Measurements from ENCODE around the gene TNFRSF11A.

Gene TNFRSF11A

GRCh38 chr18:62384610-62385097, 59.5 kb downstream of the TNFRSF11A start:
- DNase-seq = no peak

- DNase-seq = no peak
Observed at GRCh38 chr18:62386091-62386490, 61.0 kb downstream of the TNFRSF11A start.

DNA sequence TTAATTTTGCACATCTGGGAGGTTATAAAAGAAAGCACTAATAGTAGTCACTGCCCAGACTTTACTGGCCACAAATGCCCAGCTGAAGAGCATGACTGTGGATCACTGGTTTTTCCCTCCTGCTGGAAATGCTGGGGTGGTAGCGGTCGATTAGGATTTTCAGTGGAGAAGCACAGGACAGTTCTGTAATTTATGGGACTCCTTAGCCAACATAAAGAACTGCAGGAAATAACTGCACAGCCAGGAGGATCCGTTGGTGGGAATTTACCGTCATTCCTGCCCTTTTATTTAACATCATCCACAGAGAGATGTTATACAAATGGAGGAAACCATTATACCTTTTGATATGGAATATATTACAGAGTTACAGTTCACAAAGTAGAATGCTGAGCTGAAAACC, 61.5 kb downstream of the TNFRSF11A start:
- no peak for DNase-seq

DNA sequence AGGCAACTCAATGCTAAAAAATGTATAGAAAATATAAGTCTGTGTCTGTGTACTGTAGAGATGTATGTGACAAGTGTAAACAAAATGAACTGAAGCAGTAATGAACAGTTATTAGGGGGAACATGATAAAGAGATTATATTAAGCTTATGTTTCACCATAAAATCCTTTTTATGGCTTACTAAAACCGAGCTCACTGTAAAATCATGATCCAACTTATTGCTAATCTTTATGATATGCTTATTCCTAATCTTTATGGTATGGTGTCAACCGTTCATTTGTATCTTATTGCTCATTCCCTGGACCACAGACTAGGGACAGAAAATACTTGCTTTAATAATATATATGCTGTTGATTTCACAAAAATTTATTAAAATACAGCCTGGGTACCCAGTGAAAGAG, 62.1 kb downstream of the TNFRSF11A start:
- no peak for DNase-seq

DNA sequence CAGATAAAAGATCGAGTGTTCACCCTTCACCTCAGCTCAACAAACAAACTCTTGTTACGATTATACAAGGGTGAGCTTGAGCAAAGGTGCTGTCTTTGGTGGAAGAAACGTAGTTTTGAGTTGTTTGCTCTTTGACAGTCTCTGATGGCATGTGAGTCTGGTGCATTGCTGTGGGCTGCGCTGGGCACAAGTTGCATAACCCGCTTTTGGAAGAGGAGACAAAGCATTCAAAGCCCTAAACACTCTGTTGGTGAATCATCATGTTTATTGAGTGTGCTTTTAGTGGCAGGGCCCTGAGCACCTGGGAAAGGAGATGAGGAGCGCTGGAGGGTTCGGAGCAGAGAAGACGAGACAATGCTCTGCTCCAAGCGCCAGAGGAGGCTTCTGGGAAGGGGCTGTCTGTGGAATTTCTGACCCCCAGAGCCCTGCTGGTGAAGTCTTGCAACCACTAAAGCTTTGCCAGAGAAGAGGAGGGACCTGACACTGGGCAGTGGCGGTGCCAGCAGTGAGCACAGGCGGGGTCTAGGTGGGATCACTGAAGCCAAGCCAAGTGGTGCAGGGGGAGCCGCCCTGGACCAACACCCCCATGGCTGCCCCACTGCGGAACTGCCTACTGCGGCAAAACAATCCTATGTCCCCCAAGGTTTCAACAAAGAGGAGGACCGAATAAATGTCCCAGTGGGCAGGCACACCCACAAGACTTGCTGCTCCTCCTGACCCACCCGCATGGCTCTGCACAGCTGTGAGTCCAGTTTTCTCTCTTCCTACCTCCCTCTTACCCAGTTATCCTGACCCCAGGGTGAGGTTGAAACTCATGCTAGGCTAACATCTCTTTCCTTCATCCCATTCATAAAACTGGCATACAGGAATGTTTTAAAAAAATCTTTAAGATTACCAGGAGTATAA, 64.0 kb downstream of the TNFRSF11A start:
- DNase-seq = no peak

- DNase-seq = no peak
Observed at GRCh38 chr18:62389761-62390481, 64.8 kb downstream of the TNFRSF11A start.

GRCh38 chr18:62394006-62394763, 69.1 kb downstream of the TNFRSF11A start:
- no peak for DNase-seq

- no peak for DNase-seq
Observed at GRCh38 chr18:62396381-62396780, 71.3 kb downstream of the TNFRSF11A start.

DNA sequence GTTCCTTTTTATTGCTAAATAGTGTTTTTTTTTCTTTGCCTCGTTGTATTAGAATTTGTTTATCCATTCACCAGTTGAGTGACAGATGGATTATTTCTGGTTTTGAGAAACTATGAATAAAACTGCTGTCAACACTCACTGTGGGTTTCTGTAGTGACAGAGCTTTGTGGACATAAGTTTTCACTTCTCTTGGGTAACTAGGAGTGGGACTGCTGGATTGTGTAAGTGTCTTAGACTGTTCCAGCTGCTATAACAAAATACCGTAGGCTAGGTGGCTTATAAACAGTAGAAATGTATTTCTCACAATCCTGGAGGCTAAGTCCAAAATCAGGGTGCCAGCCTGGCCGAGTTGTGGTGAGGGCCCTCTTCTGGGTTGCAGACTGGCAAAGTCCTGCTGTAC, 71.9 kb downstream of the TNFRSF11A start:
- DNase-seq = no peak

- no peak for DNase-seq
Observed at GRCh38 chr18:62398291-62398690, 73.2 kb downstream of the TNFRSF11A start.

DNA sequence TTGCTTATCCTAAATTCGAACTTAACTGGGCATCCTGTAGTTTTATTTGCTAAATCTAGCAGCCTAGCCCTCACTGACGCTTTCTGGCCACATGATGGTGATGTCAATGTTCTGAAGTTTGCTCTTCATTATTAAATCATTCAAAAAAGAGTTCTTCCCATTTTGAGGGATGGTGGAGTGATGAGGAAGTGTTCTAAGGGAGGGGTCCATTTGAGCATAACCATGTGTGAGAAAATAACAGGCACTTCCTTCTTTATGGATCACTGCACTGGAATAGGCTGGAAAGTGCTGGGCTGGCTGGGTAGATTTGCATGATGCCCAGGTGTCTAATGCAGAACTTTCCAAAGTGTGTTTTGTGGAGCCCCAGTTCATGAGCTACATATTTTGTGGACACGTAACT, 74.2 kb downstream of the TNFRSF11A start:
- DNase-seq = no peak

DNA sequence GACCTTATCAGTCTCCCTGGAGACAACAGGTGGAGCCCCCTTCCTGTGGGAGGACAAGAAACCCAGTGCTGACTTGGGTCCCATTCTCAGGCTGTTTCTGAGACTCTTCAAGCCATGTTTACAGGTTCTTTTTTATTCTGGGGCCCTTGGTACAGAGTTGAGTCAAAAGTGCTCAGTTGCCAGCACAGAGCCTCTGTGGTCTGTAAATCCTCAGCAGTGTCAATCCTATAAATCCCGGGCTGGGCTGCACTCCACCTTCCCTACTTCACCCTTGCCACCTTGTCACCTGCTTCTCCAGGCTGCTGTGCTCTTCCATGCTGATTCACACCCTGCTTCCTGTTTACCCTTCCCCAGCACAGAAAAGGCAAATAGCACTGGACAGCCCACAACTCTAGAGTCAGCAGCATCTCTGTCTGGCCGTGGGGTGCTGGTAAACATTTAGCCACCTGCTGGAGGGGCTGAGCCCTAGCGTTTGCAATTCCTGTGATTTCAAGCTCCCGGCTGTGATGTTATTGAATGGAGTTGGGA, 74.7 kb downstream of the TNFRSF11A start:
- DNase-seq = no peak

- DNase-seq = no peak
Observed at GRCh38 chr18:62400916-62401315, 75.8 kb downstream of the TNFRSF11A start.

- no peak for DNase-seq
Observed at GRCh38 chr18:62402342-62402948, 77.3 kb downstream of the TNFRSF11A start.

DNA sequence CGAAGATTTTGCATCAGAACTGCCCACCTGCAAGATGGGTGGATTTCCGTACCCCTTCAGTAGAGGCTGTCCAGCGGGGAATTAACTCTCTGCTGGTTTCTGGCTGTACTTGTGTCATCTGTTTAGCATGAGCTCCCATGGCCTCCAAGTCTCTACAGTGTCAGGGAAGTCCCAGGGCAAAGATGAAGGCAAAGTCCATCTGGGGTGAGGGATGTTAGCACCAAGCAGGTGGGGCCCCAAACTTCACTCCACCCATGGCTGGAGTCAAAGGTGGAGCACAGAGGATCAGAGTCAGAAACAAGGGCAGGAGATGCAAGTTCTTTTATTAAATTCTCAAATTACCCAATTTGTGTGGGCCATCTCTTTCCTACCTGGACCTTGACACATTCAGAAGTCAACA, 78.0 kb downstream of the TNFRSF11A start:
- no peak for DNase-seq

DNA sequence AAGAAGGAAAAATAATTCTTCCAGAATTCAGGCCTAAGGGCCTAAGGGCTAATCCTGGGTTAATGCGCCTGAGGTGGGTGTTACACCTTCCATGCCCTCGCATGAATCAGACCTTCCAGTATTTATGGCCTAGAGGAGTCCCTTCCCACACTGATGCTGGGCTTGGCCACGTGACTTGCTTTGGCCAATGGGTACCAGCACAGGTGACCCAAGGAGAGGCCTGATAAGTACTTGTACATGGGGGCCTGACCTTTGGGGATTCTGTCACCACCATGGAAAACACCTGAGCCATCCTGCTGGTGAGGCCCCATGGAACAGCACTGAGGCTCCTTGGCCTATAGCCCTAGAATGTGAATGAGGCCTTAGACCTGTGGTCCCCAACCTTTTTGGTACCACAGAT, 79.8 kb downstream of the TNFRSF11A start:
- no peak for DNase-seq

- no peak for DNase-seq
Observed at GRCh38 chr18:62407660-62408059, 82.5 kb downstream of the TNFRSF11A start.

DNA sequence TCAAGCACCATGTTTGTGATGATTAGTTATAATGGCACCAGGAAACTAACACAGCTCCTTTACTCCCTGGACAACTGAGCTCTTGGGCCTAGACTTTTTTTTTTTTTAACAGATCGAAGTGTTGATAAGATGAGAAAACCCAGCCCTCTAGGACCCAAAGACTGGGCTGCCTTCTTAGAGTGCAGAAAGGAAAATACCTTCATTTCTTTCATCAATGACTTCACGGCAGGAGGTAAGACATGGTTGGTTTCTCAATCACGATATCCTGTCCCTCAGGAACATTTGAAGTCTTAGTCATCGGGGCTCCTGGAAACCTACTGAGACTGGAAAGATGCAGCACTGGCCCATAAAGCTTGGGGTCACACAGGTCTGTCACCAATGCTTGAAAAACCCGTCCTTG, 84.7 kb downstream of the TNFRSF11A start:
- no peak for DNase-seq

DNA sequence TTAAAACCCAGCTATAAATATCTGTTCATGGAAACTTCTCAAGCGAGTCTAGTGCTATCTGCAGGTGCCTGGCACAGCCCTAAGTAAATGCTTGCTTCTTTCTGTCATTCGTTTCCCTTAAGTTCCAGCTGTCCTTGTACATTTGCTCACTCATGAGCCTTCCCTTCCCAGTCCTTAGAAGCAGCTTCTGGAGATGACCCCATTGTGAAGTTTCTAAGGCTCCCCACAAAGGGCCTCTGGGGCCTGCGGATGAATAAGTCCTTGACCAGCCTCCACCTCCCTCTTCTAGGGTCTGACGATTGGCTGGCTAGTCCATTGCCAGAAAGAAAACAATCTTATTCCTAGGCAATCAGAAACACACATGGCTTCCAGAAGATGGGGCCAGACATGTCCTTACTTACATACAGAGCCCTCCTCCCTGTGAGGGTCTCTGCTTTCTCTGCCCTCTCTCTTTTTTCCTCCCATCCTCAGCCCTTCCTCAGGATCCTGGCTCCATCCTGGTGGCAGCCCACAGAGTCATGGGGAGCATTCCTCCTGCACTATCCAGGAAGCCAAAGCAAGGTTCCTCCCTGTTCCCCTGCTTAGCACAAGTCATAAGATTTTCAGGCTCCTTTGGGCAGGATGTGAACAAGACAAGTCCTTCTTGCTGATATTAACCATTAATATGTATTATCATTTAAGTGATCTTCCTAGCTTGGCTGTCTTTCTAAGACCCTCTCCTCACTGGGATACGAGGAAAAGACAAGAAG, 87.3 kb downstream of the TNFRSF11A start:
- no peak for DNase-seq

DNA sequence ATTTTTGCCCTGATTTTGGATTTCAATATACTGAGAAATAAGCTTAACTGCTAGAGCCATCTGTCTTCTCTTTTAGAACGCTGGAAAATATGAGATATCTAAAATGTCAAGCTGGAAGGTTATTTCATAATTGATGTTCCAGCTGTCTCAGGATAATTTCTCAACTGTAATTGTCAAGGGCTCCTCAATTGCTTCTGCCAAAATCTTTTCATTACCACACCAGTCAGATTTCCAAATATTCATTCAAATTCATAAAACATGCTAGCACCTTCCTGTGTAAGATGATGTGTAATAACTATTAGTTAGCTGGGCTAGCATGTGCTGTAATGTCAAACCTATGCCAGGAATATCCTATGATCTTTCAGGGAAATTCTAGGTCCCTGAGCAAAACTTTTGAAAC, 88.1 kb downstream of the TNFRSF11A start:
- DNase-seq = no peak

DNA sequence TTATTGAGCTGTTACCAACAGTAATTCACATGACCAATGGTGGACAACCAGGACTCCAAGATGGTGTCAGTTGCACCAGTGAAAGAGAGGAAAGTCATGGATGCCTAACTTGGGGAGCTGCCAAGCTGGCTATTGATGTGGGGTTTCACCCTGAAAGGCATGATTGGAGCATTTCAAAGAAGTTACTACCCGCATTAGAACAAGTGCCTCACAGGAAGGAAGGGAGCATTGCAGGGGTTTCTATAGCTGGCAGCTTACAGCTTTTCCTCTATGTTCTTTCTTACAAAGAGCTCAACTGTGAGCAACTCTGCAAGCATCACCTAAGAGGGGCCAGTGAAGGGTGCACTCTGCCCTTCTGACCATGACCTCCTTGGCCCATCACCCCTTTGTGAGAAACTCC, 93.1 kb downstream of the TNFRSF11A start:
- no peak for DNase-seq

GRCh38 chr18:62420151-62420512, 95.0 kb downstream of the TNFRSF11A start:
- peak; percentile 11 for DNase-seq

All from activated T-cell treated with anti-CD3 and anti-CD28 coated beads for 4 hours (primary cell).